ENCODE data around the gene LUZP2. TPM values are rescaled to one million over a fixed set of nuclear protein-coding genes. Genes with fewer than 3 reads are reported as not detected.

Gene LUZP2
- total and polyA plus RNA-seq, 10 donors, result 0.03 to 2.9 (median 0.40) TPM; not detected in 3

DNA sequence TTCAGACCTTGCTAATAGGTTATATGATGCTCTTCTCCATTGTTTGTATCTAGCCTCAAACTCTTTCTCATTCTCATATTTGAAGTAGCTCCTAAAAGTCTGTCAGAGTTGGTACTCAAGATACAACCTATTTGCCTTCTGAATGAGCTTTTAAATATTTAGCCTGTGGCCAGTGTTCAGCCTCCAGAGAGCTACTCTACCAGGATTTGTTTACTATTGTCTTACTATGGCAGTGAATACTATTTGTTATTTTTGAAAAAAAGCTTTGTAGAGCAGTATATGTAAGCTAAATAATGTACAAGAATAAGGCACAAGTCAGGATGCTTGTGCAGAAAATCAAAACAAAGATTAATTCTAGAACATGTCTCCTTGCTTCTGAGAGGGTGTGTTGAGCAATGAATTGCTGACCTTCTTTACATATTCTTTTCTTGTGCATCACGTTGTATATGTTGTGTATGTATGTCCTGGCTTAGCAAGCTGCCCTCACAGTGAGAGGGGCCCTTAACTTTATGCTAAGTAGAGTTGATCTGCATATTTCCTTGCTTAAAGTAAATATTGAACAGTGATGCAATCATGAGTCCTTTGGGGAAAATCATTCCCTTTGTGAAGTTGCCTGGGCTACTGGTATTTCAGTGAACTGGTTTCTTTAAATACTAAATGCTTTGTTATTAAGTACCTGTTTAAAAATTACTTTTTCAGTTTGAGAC lies 438.0 kb downstream of the LUZP2 start:
- no peaks in the 10 kb centered on the region for H3K27me3 ChIP-seq (replicated peaks in 1 of 7)
- no peaks in the 10 kb centered on the region for H3K36me3 ChIP-seq
- TF ChIP-seq, protein P1, sequence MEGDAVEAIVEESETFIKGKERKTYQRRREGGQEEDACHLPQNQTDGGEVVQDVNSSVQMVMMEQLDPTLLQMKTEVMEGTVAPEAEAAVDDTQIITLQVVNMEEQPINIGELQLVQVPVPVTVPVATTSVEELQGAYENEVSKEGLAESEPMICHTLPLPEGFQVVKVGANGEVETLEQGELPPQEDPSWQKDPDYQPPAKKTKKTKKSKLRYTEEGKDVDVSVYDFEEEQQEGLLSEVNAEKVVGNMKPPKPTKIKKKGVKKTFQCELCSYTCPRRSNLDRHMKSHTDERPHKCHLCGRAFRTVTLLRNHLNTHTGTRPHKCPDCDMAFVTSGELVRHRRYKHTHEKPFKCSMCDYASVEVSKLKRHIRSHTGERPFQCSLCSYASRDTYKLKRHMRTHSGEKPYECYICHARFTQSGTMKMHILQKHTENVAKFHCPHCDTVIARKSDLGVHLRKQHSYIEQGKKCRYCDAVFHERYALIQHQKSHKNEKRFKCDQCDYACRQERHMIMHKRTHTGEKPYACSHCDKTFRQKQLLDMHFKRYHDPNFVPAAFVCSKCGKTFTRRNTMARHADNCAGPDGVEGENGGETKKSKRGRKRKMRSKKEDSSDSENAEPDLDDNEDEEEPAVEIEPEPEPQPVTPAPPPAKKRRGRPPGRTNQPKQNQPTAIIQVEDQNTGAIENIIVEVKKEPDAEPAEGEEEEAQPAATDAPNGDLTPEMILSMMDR (IDR thresholded peaks at IDR 0.05 in 8 of 11, conservative IDR thresholded peaks at IDR 0.05 in 3 of 11), result no peak
- TF ChIP-seq POLR2A (IDR thresholded peaks at IDR 0.05) (no peak), POLR2AphosphoS5 (IDR thresholded peaks at IDR 0.05) (no peak)
- DNase-seq, result no peak
- H3K9me3 ChIP-seq, result peaks cover 0 to 33% (median 17%) of the 10 kb centered on the region in 8 donors
- WGBS, 5 donors, result 61 to 92% (median 64%) methylated on average over 1 of the region's 1 CpG
- no peaks in the 10 kb centered on the region for H3K4me1 ChIP-seq
- H3K4me3 ChIP-seq, result no peak overlapping the region
- intact Hi-C loops (cut with DNase I; ENCODE audit: low total_unique reads), result no loop called here
- no peak overlapping the region for H3K27ac ChIP-seq

DNA sequence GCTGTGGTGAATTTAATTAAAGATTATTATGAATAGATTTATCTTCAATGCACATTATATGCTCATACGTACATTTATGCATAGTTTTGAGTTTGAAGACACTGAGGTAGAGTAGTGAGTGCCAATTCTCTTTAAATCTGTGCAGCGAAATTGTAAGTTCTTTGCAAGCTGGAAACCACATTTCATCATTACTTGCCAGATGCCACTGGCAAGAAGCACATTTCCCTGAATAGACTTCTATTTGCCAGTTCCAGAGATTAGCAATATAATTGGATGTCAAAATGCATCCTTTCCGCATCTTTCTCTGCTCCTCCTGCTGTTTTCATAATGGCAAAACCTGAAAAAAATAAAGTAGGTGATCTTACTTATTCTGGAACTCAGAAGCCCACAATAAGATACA lies 448.0 kb downstream of the LUZP2 start:
- TF ChIP-seq POLR2AphosphoS5 (IDR thresholded peaks at IDR 0.05) (no peak), POLR2A (IDR thresholded peaks at IDR 0.05) (no peak)
- TF ChIP-seq, protein P1 (IDR thresholded peaks at IDR 0.05 in 8 of 11, conservative IDR thresholded peaks at IDR 0.05 in 3 of 11), result no peak
- H3K4me1 ChIP-seq, result no peaks in the 10 kb centered on the region
- no peak for DNase-seq
- no peaks in the 10 kb centered on the region for H3K27me3 ChIP-seq (replicated peaks in 1 of 7)
- 69 to 88% (median 76%) methylated on average over 3 of the region's 3 CpGs for WGBS, 5 donors
- intact Hi-C loops (cut with DNase I; ENCODE audit: low total_unique reads), result no loop called here
- H3K9me3 ChIP-seq, result no peaks in the 10 kb centered on the region
- no peak overlapping the region for H3K27ac ChIP-seq
- no peak overlapping the region for H3K4me3 ChIP-seq
- H3K36me3 ChIP-seq, result no peaks in the 10 kb centered on the region

DNA sequence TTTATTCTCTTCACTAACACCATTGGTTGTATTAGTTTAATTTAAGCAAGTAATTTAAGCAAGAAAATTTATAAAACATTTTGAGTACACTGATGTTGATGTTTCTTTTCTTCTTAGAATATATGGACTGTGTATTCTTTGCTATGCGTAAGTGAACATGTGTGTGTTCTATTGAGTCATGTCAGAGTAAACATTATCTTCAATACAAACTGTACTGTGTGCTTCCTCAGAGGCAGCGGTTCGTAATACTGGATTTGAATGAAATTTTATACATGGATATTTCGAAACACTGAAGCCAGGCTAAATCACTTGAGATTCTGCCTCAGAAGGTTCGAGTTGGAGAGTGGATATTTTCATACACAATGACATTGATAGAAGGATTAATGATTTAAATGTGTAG lies 452.6 kb downstream of the LUZP2 start:
- 70 to 90% (median 78%) methylated on average over 5 of the region's 5 CpGs for WGBS, 5 donors
- H3K27ac ChIP-seq, result no peak overlapping the region
- no peak for TF ChIP-seq POLR2A (IDR thresholded peaks at IDR 0.05)
- no peak overlapping the region for H3K4me3 ChIP-seq
- no peaks in the 10 kb centered on the region for H3K4me1 ChIP-seq
- no peaks in the 10 kb centered on the region for H3K36me3 ChIP-seq
- intact Hi-C loops (cut with DNase I; ENCODE audit: low total_unique reads), result no loop called here
- H3K27me3 ChIP-seq (replicated peaks in 1 of 7), result no peaks in the 10 kb centered on the region
- H3K9me3 ChIP-seq, result no peaks in the 10 kb centered on the region
- no peak for DNase-seq

DNA sequence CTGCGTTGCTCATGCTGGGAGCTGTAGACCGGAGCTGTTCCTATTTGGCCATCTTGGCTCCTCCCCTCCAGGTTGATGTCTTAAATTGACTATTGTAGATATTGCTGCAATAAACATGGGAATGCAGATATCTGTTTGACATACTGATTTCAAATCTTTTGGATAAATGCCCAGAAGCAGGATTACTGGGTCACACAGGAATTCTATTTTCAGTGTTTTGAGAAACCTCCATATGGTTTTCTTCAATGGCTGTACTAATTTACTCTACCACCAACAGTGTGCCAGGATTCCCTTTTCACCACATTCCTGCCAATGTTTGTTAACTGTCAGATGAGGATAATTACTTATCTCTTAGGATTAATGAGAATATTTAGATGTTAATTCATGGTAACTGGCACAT lies 467.0 kb downstream of the LUZP2 start:
- Histone ChIP-seq H3K4me3 (no peak overlapping the region), H3K27me3 (replicated peaks in 1 of 7) (no peaks in the 10 kb centered on the region), H3K36me3 (no peaks in the 10 kb centered on the region), H3K9me3 (peaks cover 0 to 4% (median 0%) of the 10 kb centered on the region in 8 donors), H3K4me1 (no peaks in the 10 kb centered on the region), H3K27ac (no peak overlapping the region)
- DNase-seq, result no peak
- intact Hi-C loops (cut with DNase I; ENCODE audit: low total_unique reads), result no loop called here
- TF ChIP-seq POLR2A (IDR thresholded peaks at IDR 0.05) (no peak), POLR2AphosphoS5 (IDR thresholded peaks at IDR 0.05) (no peak)
- TF ChIP-seq, protein P1 (IDR thresholded peaks at IDR 0.05 in 8 of 11, conservative IDR thresholded peaks at IDR 0.05 in 3 of 11), result no peak
- 91 to 100% (median 94%) methylated on average over 2 of the region's 2 CpGs for WGBS, 5 donors
